Astrocyte (in vitro differentiated cells and primary cell): ENCODE results near the gene POLE. TPM values are rescaled to one million over a fixed set of nuclear protein-coding genes. Genes with fewer than 3 reads are reported as not detected.

Source experiments
- DNase-seq: peaks from one replicate; pipeline ENCODE4 v3.0.0-alpha.2; 2010; ENCODE audit warnings: low read depth
- FAIRE-seq: peaks from 2 replicates; lab custom pipeline; 2011; peaks lifted over from hg19 to GRCh38; lab: Jason Lieb, UNC
- H2AFZ ChIP-seq: 2 replicates; pipeline ENCODE4 v1.6.0; 2012; ENCODE audit warnings: low read depth, low read length, inconsistent platforms
- H3K27ac ChIP-seq: 2 replicates; pipeline ENCODE4 v1.5.1; 2011; ENCODE audit warnings: low read depth, low read length, inconsistent platforms
- H3K27me3 ChIP-seq: 2 replicates; pipeline ENCODE4 v1.6.0; 2011; ENCODE audit warnings: low read length, inconsistent platforms; ENCODE audit not compliant: insufficient read depth
- H3K36me3 ChIP-seq: 2 replicates; pipeline ENCODE4 v1.5.1; 2011; ENCODE audit warnings: low read length, inconsistent platforms; ENCODE audit not compliant: insufficient read depth
- H3K4me1 ChIP-seq: 2 replicates; pipeline ENCODE4 v1.5.1; 2011; ENCODE audit warnings: low read length, inconsistent platforms; ENCODE audit not compliant: insufficient read depth
- H3K4me2 ChIP-seq: 2 replicates; pipeline ENCODE4 v1.6.0; 2012; ENCODE audit warnings: low read length, inconsistent platforms
- H3K4me3 ChIP-seq: 2 replicates; pipeline ENCODE4 v1.5.1; 2011; ENCODE audit warnings: low read depth, mild to moderate bottlenecking, low read length, inconsistent platforms; ENCODE audit not compliant: insufficient read depth
- H3K79me2 ChIP-seq: 2 replicates; pipeline ENCODE4 v1.6.0; 2012; ENCODE audit warnings: mild to moderate bottlenecking, low read length, inconsistent platforms; ENCODE audit not compliant: insufficient read depth
- H3K9ac ChIP-seq: 2 replicates; pipeline ENCODE4 v1.6.0; 2012; ENCODE audit warnings: mild to moderate bottlenecking, low read length, inconsistent platforms
- H3K9me3 ChIP-seq: 2 replicates; pipeline ENCODE4 v1.5.1; 2012; ENCODE audit warnings: low read depth, mild to moderate bottlenecking, low read length, inconsistent platforms; ENCODE audit not compliant: insufficient read depth
- H4K20me1 ChIP-seq: 2 replicates; pipeline ENCODE4 v1.6.0; 2012; ENCODE audit warnings: low read length, inconsistent platforms; ENCODE audit not compliant: insufficient read depth
- H3K27ac Mint-ChIP-seq: one replicate; pipeline ENCODE4 v1.8.0; 2021; ENCODE audit warnings: mild to moderate bottlenecking, mixed read lengths; ENCODE audit not compliant: unreplicated experiment
- H3K27me3 Mint-ChIP-seq: one replicate; pipeline ENCODE4 v1.8.0; 2021; ENCODE audit warnings: low read depth, mixed read lengths; ENCODE audit not compliant: unreplicated experiment
- H3K36me3 Mint-ChIP-seq: one replicate; pipeline ENCODE4 v1.8.0; 2021; ENCODE audit warnings: low read depth, mixed read lengths; ENCODE audit not compliant: unreplicated experiment
- H3K4me1 Mint-ChIP-seq: one replicate; pipeline ENCODE4 v1.8.0; 2021; ENCODE audit warnings: low read depth, mixed read lengths; ENCODE audit not compliant: unreplicated experiment
- H3K4me3 Mint-ChIP-seq: one replicate; pipeline ENCODE4 v1.8.0; 2021; ENCODE audit warnings: mild to moderate bottlenecking, moderate library complexity, mixed read lengths; ENCODE audit not compliant: unreplicated experiment
- H3K9me3 Mint-ChIP-seq: one replicate; pipeline ENCODE4 v1.8.0; 2021; ENCODE audit warnings: mild to moderate bottlenecking, mixed read lengths; ENCODE audit not compliant: unreplicated experiment
- EZH2 ChIP-seq: IDR thresholded peaks from 2 replicates; pipeline ENCODE4 v1.6.1; 2012; ENCODE audit warnings: mild to moderate bottlenecking, low read length, inconsistent platforms; ENCODE audit not compliant: insufficient read depth
- total RNA-seq: library from RNA; stranded (reverse); gene quantifications from 2 replicates; pipeline ENCODE4 v1.2.1, GENCODE V29; 2021
- TF ChIP-seq, protein P1 (sequence below): IDR thresholded peaks from 2 replicates; pipeline ENCODE4 v1.5.1; 2011; ENCODE audit warnings: low read depth, mild to moderate bottlenecking, inconsistent platforms, low read length, moderate library complexity; ENCODE audit not compliant: insufficient read depth

POLE gene
- total RNA-seq, 1 donor from 2014 or later: 15.4 TPM

- Mint-ChIP-seq H3K27me3 (peaks cover 47% of the 10 kb centered on the region), H3K4me3 (no peak overlapping the region), H3K4me1 (peaks cover 3% of the 10 kb centered on the region), H3K9me3 (peaks cover 11% of the 10 kb centered on the region), H3K36me3 (peaks cover 3% of the 10 kb centered on the region), H3K27ac (no peak overlapping the region)
- H3K4me2 ChIP-seq: no peak overlapping the region
- H2AFZ ChIP-seq: no peak overlapping the region
- peaks cover 5% of the 10 kb centered on the region for H3K27me3 ChIP-seq
- no peaks in the 10 kb centered on the region for H4K20me1 ChIP-seq
- H3K4me1 ChIP-seq: no peaks in the 10 kb centered on the region
- FAIRE-seq (no peak), DNase-seq (no peak)
- TF ChIP-seq EZH2: no peak
- TF ChIP-seq, protein P1, sequence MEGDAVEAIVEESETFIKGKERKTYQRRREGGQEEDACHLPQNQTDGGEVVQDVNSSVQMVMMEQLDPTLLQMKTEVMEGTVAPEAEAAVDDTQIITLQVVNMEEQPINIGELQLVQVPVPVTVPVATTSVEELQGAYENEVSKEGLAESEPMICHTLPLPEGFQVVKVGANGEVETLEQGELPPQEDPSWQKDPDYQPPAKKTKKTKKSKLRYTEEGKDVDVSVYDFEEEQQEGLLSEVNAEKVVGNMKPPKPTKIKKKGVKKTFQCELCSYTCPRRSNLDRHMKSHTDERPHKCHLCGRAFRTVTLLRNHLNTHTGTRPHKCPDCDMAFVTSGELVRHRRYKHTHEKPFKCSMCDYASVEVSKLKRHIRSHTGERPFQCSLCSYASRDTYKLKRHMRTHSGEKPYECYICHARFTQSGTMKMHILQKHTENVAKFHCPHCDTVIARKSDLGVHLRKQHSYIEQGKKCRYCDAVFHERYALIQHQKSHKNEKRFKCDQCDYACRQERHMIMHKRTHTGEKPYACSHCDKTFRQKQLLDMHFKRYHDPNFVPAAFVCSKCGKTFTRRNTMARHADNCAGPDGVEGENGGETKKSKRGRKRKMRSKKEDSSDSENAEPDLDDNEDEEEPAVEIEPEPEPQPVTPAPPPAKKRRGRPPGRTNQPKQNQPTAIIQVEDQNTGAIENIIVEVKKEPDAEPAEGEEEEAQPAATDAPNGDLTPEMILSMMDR: no peak
- no peak overlapping the region for H3K9ac ChIP-seq
- no peaks in the 10 kb centered on the region for H3K36me3 ChIP-seq
- H3K79me2 ChIP-seq: no peaks in the 10 kb centered on the region
- H3K27ac ChIP-seq: no peak overlapping the region
- peaks cover 6% of the 10 kb centered on the region for H3K9me3 ChIP-seq
- no peak overlapping the region for H3K4me3 ChIP-seq
Observed at GRCh38 chr12:132588319-132588718, 98.8 kb downstream of the POLE start.

DNA sequence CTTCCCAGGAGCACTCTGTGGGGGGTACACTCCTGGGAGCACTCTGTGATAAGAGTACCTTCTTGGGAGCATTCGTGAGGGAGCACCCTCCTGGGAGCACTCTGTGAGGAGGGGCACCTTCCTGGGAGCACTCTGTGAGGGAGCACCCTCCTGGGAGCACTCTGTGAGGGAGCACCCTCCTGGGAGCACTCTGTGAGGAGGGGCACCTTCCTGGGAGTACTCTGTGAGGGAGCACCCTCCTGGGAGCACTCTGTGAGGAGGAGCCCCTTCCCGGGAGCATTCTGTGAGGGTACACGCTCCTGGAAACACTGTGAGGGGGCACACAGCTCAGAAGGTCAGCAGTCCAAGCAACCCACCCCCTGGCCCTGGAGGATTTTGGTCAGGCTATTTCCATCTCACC is 99.4 kb downstream of the POLE start:
- Histone ChIP-seq H3K79me2 (no peaks in the 10 kb centered on the region), H3K27me3 (peaks cover 5% of the 10 kb centered on the region), H3K27ac (no peak overlapping the region), H4K20me1 (no peaks in the 10 kb centered on the region), H3K4me1 (no peaks in the 10 kb centered on the region), H3K4me2 (no peak overlapping the region), H3K4me3 (no peak overlapping the region), H3K36me3 (no peaks in the 10 kb centered on the region), H3K9ac (no peak overlapping the region), H3K9me3 (peaks cover 6% of the 10 kb centered on the region), H2AFZ (no peak overlapping the region)
- peaks cover 10% of the 10 kb centered on the region for H3K9me3 Mint-ChIP-seq
- no peak overlapping the region for H3K27ac Mint-ChIP-seq
- H3K4me3 Mint-ChIP-seq: no peak overlapping the region
- peaks cover 3% of the 10 kb centered on the region for H3K4me1 Mint-ChIP-seq
- no peak for TF ChIP-seq EZH2
- TF ChIP-seq, protein P1: no peak
- DNase-seq: no peak
- H3K36me3 Mint-ChIP-seq: peaks cover 3% of the 10 kb centered on the region
- peaks cover 43% of the 10 kb centered on the region for H3K27me3 Mint-ChIP-seq
- no peak for FAIRE-seq

DNA sequence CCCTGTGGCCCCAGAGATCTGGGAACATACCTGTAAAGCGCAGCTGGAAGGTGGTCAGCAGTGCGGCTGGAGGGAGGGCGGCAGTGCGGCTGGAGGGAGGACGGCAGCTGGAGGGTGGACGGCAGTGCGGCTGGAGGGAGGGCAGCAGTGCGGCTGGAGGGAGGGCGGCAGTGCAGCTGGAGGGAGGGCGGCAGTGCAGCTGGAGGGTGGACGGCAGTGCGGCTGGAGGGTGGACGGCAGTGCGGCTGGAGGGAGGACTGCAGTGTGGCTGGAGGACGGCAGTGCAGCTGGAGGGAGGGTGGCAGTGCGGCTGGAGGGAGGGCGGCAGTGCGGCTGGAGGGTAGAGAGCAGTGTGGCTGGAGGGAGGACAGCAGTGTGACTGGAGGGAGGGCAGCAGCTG is 100.2 kb downstream of the POLE start:
- H3K4me1 Mint-ChIP-seq: peaks cover 3% of the 10 kb centered on the region
- Histone ChIP-seq H3K9ac (no peak overlapping the region), H3K79me2 (no peaks in the 10 kb centered on the region), H3K36me3 (no peaks in the 10 kb centered on the region), H3K4me1 (no peaks in the 10 kb centered on the region), H3K9me3 (peaks cover 6% of the 10 kb centered on the region), H3K27ac (no peak overlapping the region), H4K20me1 (no peaks in the 10 kb centered on the region), H3K4me3 (no peak overlapping the region), H3K4me2 (no peak overlapping the region), H3K27me3 (peaks cover 5% of the 10 kb centered on the region), H2AFZ (no peak overlapping the region)
- DNase-seq (no peak), FAIRE-seq (no peak)
- H3K4me3 Mint-ChIP-seq: no peak overlapping the region
- peaks cover 39% of the 10 kb centered on the region for H3K27me3 Mint-ChIP-seq
- peaks cover 8% of the 10 kb centered on the region for H3K9me3 Mint-ChIP-seq
- H3K36me3 Mint-ChIP-seq: peaks cover 3% of the 10 kb centered on the region
- TF ChIP-seq EZH2: no peak
- TF ChIP-seq, protein P1: no peak
- no peak overlapping the region for H3K27ac Mint-ChIP-seq
